ENCODE data around the gene CGRRF1. TPM values are rescaled to one million over a fixed set of nuclear protein-coding genes. Genes with fewer than 3 reads are reported as not detected.

The CGRRF1 gene
- total and polyA plus RNA-seq, 9 donors, result 17.9 to 36.7 (median 21.4) TPM

GRCh38 chr14:54548491-54548890, 38.8 kb downstream of the CGRRF1 start:
- no peak overlapping the region for H3K4me3 ChIP-seq
- intact Hi-C loops (cut with DNase I), result no loop called here
- no peaks in the 10 kb centered on the region for H3K9me3 ChIP-seq
- H3K4me1 ChIP-seq (ENCODE audit: insufficient read depth), result no peaks in the 10 kb centered on the region
- TF ChIP-seq POLR2A (IDR thresholded peaks at IDR 0.05), result no peak
- TF ChIP-seq CTCF (IDR thresholded peaks at IDR 0.05), result no peak
- TF ChIP-seq EP300 (IDR thresholded peaks at IDR 0.05), result no peak
- DNase-seq, result no peak
- H3K27me3 ChIP-seq, result no peaks in the 10 kb centered on the region
- no peak overlapping the region for H3K27ac ChIP-seq
- WGBS, 3 donors, result 81 to 89% (median 88%) methylated on average over 5 of the region's 5 CpGs
- H3K36me3 ChIP-seq, result no peaks in the 10 kb centered on the region

GRCh38 chr14:54549862-54550261, 40.2 kb downstream of the CGRRF1 start:
- H3K4me3 ChIP-seq, result no peak overlapping the region
- no peak overlapping the region for H3K27ac ChIP-seq
- H3K36me3 ChIP-seq, result no peaks in the 10 kb centered on the region
- TF ChIP-seq POLR2A (IDR thresholded peaks at IDR 0.05), result no peak
- no peak for TF ChIP-seq CTCF (IDR thresholded peaks at IDR 0.05)
- TF ChIP-seq EP300 (IDR thresholded peaks at IDR 0.05), result no peak
- no peaks in the 10 kb centered on the region for H3K4me1 ChIP-seq (ENCODE audit: insufficient read depth)
- DNase-seq, result no peak
- no peaks in the 10 kb centered on the region for H3K27me3 ChIP-seq
- H3K9me3 ChIP-seq, result no peaks in the 10 kb centered on the region
- WGBS, 3 donors, result 77 to 78% (median 77%) methylated on average over 3 of the region's 3 CpGs
- intact Hi-C loops (cut with DNase I), result no loop called here

- no peak for DNase-seq
- no peak overlapping the region for H3K27ac ChIP-seq
- no peak overlapping the region for H3K4me3 ChIP-seq
- no peaks in the 10 kb centered on the region for H3K9me3 ChIP-seq
- WGBS, 3 donors, result 66 to 70% (median 69%) methylated on average over 1 of the region's 1 CpG
- H3K27me3 ChIP-seq, result no peaks in the 10 kb centered on the region
- TF ChIP-seq POLR2A (IDR thresholded peaks at IDR 0.05) (no peak), CTCF (IDR thresholded peaks at IDR 0.05) (no peak), EP300 (IDR thresholded peaks at IDR 0.05) (no peak)
- H3K4me1 ChIP-seq (ENCODE audit: insufficient read depth), result no peaks in the 10 kb centered on the region
- intact Hi-C loops (cut with DNase I), result no loop called here
- H3K36me3 ChIP-seq, result no peaks in the 10 kb centered on the region
Measured at GRCh38 chr14:54550514-54550913, 40.8 kb downstream of the CGRRF1 start.

DNA sequence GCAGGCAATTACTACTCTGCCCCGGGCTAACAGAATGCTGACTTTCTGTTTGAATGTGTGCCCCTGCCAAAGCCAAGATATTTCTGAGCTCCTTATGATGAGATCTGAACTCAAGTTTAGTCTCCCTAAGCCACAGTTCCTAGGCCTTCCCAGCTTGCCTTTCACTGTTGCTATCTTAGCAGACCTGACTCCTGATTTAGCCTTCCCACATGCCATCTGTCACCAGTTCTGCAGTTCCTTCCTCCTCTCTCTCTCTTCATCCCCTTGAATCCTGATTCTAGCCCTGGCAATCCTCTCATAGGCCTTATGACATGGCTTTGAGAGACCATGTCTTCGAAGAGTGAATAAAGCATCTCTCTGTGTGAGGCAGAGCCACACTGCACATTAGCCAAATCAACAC, 44.7 kb downstream of the CGRRF1 start:
- Histone ChIP-seq H3K27ac (no peak overlapping the region), H3K9me3 (no peaks in the 10 kb centered on the region), H3K27me3 (no peaks in the 10 kb centered on the region), H3K4me1 (ENCODE audit: insufficient read depth) (no peaks in the 10 kb centered on the region), H3K36me3 (no peaks in the 10 kb centered on the region), H3K4me3 (no peak overlapping the region)
- no peak for TF ChIP-seq EP300 (IDR thresholded peaks at IDR 0.05)
- no peak for TF ChIP-seq CTCF (IDR thresholded peaks at IDR 0.05)
- TF ChIP-seq POLR2A (IDR thresholded peaks at IDR 0.05), result no peak
- intact Hi-C loops (cut with DNase I), result no loop called here
- 85 to 94% (median 89%) methylated on average over 2 of the region's 2 CpGs for WGBS, 3 donors
- DNase-seq, result no peak

DNA sequence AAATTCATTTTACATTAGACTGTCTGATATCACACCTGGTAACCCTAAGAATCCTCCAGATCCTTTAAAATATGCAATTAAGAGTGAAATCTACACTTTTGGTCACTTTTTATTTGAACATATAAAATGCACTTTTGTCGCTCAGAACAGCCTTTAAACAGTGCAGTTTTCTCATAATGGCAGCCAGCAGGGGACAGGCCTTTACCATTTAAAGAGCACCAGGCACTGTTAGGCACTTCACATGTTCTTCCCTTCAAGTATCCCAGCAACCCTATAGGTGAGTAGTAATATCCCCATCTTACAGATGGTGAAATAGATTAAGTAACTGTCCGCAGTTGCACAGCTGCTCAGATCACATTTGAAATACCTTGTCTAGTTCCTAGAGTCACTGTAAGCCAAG, 45.9 kb downstream of the CGRRF1 start:
- intact Hi-C loops (cut with DNase I), result no loop called here
- TF ChIP-seq EP300 (IDR thresholded peaks at IDR 0.05) (no peak), POLR2A (IDR thresholded peaks at IDR 0.05) (no peak), CTCF (IDR thresholded peaks at IDR 0.05) (no peak)

More for the DNA sequence above, 45.9 kb downstream of the CGRRF1 start:
- Histone ChIP-seq H3K27ac (no peak overlapping the region), H3K9me3 (no peaks in the 10 kb centered on the region), H3K4me1 (ENCODE audit: insufficient read depth) (no peaks in the 10 kb centered on the region), H3K27me3 (no peaks in the 10 kb centered on the region), H3K4me3 (no peak overlapping the region), H3K36me3 (no peaks in the 10 kb centered on the region)
- WGBS, 3 donors, result 91 to 94% (median 92%) methylated on average over 2 of the region's 2 CpGs
- no peak for DNase-seq

All from ovary (tissue), 9 donors.